Central memory CD8-positive, alpha-beta T cell (primary cell): ENCODE data around the gene CNTN4.

Experiments used
- ATAC-seq: fragments of 150-1000 bp; cut with Tn5 transposase; replicated peaks from 2 replicates; pipeline ENCODE4 v1.10.0; 2022; ENCODE audit warnings: mild to moderate bottlenecking, moderate FRiP score, moderate number of reproducible peaks; ENCODE audit not compliant: poor library complexity, severe bottlenecking; ENCODE audit errors: extremely low read depth
- DNase-seq, 2 donors: peaks; one replicate each; pipeline ENCODE4 v3.0.0; 2021; ENCODE audit warnings: low spot score in 2 of 2
- H3K27ac Mint-ChIP-seq: one replicate; pipeline ENCODE4 v1.8.0; 2022; ENCODE audit warnings: low read depth, mild to moderate bottlenecking, moderate library complexity, mixed read lengths
- H3K27me3 Mint-ChIP-seq: one replicate; pipeline ENCODE4 v1.8.0; 2022; ENCODE audit warnings: mixed read lengths
- H3K36me3 Mint-ChIP-seq: one replicate; pipeline ENCODE4 v1.8.0; 2022; ENCODE audit warnings: mild to moderate bottlenecking, moderate library complexity, mixed read lengths; ENCODE audit not compliant: insufficient read depth
- H3K4me1 Mint-ChIP-seq: one replicate; pipeline ENCODE4 v1.8.0; 2022; ENCODE audit warnings: mixed read lengths
- H3K4me3 Mint-ChIP-seq: one replicate; pipeline ENCODE4 v1.8.0; 2022; ENCODE audit warnings: mild to moderate bottlenecking, moderate library complexity, mixed read lengths
- H3K9me3 Mint-ChIP-seq: one replicate; pipeline ENCODE4 v1.8.0; 2022; ENCODE audit warnings: mixed read lengths

Gene CNTN4

GRCh38 chr3:2377281-2377680, 278.6 kb downstream of the CNTN4 start:
- H3K27ac Mint-ChIP-seq, result no peak overlapping the region
- DNase-seq (no peak), ATAC-seq (no peak)
- H3K4me3 Mint-ChIP-seq, result no peak overlapping the region
- H3K4me1 Mint-ChIP-seq, result no peaks in the 10 kb centered on the region
- H3K27me3 Mint-ChIP-seq, result no peaks in the 10 kb centered on the region
- H3K36me3 Mint-ChIP-seq, result no peaks in the 10 kb centered on the region
- H3K9me3 Mint-ChIP-seq, result peaks cover 4% of the 10 kb centered on the region

DNA sequence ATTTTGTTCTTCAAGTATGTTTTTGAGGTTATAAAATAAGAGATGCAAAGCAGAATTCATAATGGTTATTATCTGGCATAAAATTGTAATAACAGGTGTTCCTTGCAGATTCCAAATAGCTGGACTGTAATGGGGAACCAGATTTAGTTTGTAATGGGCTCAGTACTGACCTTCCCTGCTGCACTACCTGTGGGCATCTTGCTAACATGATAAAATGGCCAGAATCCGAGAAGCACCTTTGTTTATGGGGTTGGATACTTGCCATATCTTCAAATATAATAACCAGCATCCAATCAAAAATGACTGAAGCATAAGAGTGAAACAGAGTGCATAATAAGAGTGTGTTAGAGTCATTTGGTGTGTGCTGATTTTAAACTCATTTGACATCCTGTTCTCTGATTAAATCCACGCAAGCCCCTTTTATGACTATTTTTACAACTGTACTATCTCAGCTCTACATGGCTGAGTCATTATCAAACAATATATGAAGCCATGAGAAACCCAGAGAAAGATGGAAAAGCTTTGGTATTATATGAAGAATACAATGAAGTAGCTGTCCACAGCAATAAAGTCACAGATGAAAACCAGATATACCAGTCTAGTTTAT, 292.4 kb downstream of the CNTN4 start:
- no peaks in the 10 kb centered on the region for H3K4me1 Mint-ChIP-seq

GRCh38 chr3:2391896-2392295, 293.2 kb downstream of the CNTN4 start:
- ATAC-seq, result no peak
- Mint-ChIP-seq H3K4me1 (no peaks in the 10 kb centered on the region), H3K36me3 (peaks cover 3% of the 10 kb centered on the region), H3K27ac (no peak overlapping the region), H3K27me3 (no peaks in the 10 kb centered on the region), H3K9me3 (peaks cover 10% of the 10 kb centered on the region), H3K4me3 (no peak overlapping the region)
- no peak for DNase-seq

More for the DNA sequence above, 292.4 kb downstream of the CNTN4 start:
- Mint-ChIP-seq H3K27me3 (no peaks in the 10 kb centered on the region), H3K9me3 (peaks cover 10% of the 10 kb centered on the region), H3K27ac (no peak overlapping the region), H3K4me3 (no peak overlapping the region), H3K36me3 (peaks cover 3% of the 10 kb centered on the region)
- ATAC-seq (no peak), DNase-seq (no peak)

DNA sequence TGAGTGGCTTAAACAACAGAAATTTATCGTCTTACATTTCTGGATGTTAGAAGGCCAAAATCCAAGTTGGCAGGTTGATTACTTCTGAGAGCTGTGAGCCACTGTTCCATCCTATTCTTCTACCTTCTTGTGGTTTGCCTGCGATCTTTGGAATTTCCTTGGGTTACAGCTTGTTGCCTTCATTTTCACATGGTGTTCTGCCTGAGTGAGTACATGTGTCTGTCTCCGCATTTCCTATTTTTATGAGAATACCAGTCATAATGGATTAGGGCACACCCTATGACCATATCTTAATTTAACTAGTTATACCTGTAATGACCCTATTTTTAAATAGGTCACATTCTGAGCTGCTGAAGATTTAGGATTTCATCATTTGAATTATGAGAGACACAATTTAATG, 294.3 kb downstream of the CNTN4 start:
- ATAC-seq, result no peak
- Mint-ChIP-seq H3K9me3 (peaks cover 10% of the 10 kb centered on the region), H3K36me3 (peaks cover 3% of the 10 kb centered on the region)

DNA sequence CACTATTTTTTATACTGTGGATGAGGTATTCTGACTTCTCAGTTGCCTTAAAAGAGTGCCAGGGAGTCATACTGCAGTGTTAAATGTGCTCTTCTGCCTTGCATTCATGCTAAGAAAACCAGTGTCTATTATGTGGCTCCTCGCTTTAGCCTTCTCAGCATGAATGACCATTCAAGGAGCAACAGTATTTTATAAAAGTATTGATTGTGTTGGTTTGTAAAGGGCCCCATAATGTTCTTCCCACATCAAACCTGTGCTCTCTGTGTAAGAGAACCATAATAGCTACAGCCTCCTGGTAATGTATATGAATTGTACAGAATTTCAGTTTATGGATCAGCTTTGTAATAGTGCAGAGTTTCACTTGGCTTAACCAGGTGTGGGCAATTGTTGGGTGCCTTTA, 316.4 kb downstream of the CNTN4 start:
- H3K4me1 Mint-ChIP-seq, result no peaks in the 10 kb centered on the region
- H3K27me3 Mint-ChIP-seq, result no peaks in the 10 kb centered on the region
- DNase-seq (no peak), ATAC-seq (no peak)
- H3K9me3 Mint-ChIP-seq, result no peaks in the 10 kb centered on the region
- H3K27ac Mint-ChIP-seq, result no peak overlapping the region
- H3K4me3 Mint-ChIP-seq, result no peak overlapping the region
- H3K36me3 Mint-ChIP-seq, result no peaks in the 10 kb centered on the region

More for the DNA sequence above, 294.3 kb downstream of the CNTN4 start:
- Mint-ChIP-seq H3K27me3 (no peaks in the 10 kb centered on the region), H3K27ac (no peak overlapping the region), H3K4me3 (no peak overlapping the region), H3K4me1 (no peaks in the 10 kb centered on the region)
- no peak for DNase-seq

- no peak overlapping the region for H3K27ac Mint-ChIP-seq
- H3K36me3 Mint-ChIP-seq, result no peaks in the 10 kb centered on the region
- DNase-seq (no peak), ATAC-seq (no peak)
- H3K9me3 Mint-ChIP-seq, result peaks cover 5% of the 10 kb centered on the region
- H3K27me3 Mint-ChIP-seq, result no peaks in the 10 kb centered on the region
- no peaks in the 10 kb centered on the region for H3K4me1 Mint-ChIP-seq
- H3K4me3 Mint-ChIP-seq, result no peak overlapping the region
Observed at GRCh38 chr3:2420919-2421318, 322.3 kb downstream of the CNTN4 start.

- Mint-ChIP-seq H3K9me3 (peaks cover 5% of the 10 kb centered on the region), H3K27me3 (no peaks in the 10 kb centered on the region), H3K36me3 (no peaks in the 10 kb centered on the region), H3K4me1 (no peaks in the 10 kb centered on the region), H3K4me3 (no peak overlapping the region), H3K27ac (no peak overlapping the region)
- ATAC-seq, result no peak
- DNase-seq, result no peak
Observed at GRCh38 chr3:2423143-2423542, 324.5 kb downstream of the CNTN4 start.

DNA sequence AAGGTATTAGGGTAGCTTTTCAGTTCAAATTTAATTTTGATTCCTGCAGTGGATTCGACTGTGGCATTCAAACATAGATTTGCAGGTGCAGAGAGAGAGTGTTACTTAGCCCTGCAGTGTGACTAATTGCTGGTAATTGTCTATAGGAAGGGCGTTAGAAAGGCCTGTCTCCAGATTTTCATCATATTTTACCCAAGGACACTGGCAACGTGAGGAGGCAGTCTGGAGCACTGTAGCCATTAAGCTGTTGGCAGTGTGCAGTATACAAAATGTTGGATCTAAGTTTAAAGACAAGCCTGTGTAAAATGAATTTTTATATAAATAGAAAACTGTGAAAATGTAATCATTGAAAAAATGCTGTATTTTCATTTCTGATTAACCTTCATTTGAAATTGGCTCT, 342.9 kb downstream of the CNTN4 start:
- H3K27ac Mint-ChIP-seq, result no peak overlapping the region
- DNase-seq (no peak), ATAC-seq (no peak)
- H3K4me1 Mint-ChIP-seq, result no peaks in the 10 kb centered on the region
- no peak overlapping the region for H3K4me3 Mint-ChIP-seq
- H3K36me3 Mint-ChIP-seq, result no peaks in the 10 kb centered on the region
- no peaks in the 10 kb centered on the region for H3K27me3 Mint-ChIP-seq
- peaks cover 15% of the 10 kb centered on the region for H3K9me3 Mint-ChIP-seq

DNA sequence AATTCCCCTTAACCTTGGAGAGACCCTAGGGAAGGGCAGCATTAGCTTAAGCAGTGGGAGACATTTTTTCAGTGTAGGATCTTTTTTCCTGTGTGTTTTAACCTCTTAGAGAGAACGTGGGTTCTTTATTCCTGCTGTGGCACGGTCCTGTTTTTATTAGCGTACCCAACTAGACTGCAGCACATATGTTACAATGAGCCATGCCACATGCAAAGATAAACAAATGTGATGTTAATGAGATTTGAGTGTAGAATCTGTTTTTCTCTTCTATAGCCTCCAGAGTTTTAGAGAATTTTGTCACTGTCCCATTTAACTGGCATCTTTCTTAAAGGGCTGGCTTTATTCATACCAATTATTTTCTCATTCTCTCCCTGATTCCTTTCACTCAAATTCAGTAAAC, 347.5 kb downstream of the CNTN4 start:
- Mint-ChIP-seq H3K9me3 (peaks cover 9% of the 10 kb centered on the region), H3K4me3 (no peak overlapping the region), H3K4me1 (no peaks in the 10 kb centered on the region), H3K27me3 (no peaks in the 10 kb centered on the region), H3K36me3 (no peaks in the 10 kb centered on the region), H3K27ac (no peak overlapping the region)
- no peak for DNase-seq
- no peak for ATAC-seq

- no peak for DNase-seq
- no peak overlapping the region for H3K27ac Mint-ChIP-seq
- H3K36me3 Mint-ChIP-seq, result no peaks in the 10 kb centered on the region
- ATAC-seq, result no peak
- no peaks in the 10 kb centered on the region for H3K27me3 Mint-ChIP-seq
- H3K4me3 Mint-ChIP-seq, result no peak overlapping the region
- H3K4me1 Mint-ChIP-seq, result no peaks in the 10 kb centered on the region
- no peaks in the 10 kb centered on the region for H3K9me3 Mint-ChIP-seq
Observed at GRCh38 chr3:2452249-2452648, 353.6 kb downstream of the CNTN4 start.

DNA sequence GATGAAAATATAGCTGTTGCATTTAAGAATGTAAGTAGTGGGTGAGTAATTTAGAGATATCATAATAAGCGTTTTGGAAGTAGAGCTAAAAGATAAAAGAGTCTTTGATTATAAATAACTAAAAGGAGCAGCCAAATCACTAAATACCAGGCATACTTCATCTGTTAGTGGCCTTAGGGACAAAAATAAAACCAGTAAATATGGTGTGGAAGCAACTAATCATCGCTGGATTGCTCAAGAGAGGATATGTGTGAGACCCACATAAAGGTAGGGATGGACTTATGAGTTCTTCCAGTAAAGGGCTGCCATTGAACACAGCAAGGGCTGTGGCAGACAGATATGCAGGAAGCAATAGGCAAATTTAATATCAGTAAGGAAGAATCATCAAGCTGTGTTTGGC, 356.2 kb downstream of the CNTN4 start:
- H3K27ac Mint-ChIP-seq, result no peak overlapping the region
- no peak overlapping the region for H3K4me3 Mint-ChIP-seq
- no peaks in the 10 kb centered on the region for H3K9me3 Mint-ChIP-seq
- no peaks in the 10 kb centered on the region for H3K27me3 Mint-ChIP-seq
- no peaks in the 10 kb centered on the region for H3K4me1 Mint-ChIP-seq
- DNase-seq (no peak), ATAC-seq (no peak)
- H3K36me3 Mint-ChIP-seq, result no peaks in the 10 kb centered on the region

GRCh38 chr3:2456788-2457187, 358.1 kb downstream of the CNTN4 start:
- H3K27ac Mint-ChIP-seq, result no peak overlapping the region
- no peaks in the 10 kb centered on the region for H3K27me3 Mint-ChIP-seq
- H3K4me1 Mint-ChIP-seq, result no peaks in the 10 kb centered on the region
- H3K4me3 Mint-ChIP-seq, result no peak overlapping the region
- no peaks in the 10 kb centered on the region for H3K9me3 Mint-ChIP-seq
- ATAC-seq, result no peak
- DNase-seq, result no peak
- H3K36me3 Mint-ChIP-seq, result no peaks in the 10 kb centered on the region

- Mint-ChIP-seq H3K4me1 (no peaks in the 10 kb centered on the region), H3K4me3 (no peak overlapping the region), H3K36me3 (no peaks in the 10 kb centered on the region), H3K9me3 (no peaks in the 10 kb centered on the region), H3K27me3 (no peaks in the 10 kb centered on the region), H3K27ac (no peak overlapping the region)
- ATAC-seq (no peak), DNase-seq (no peak)
Observed at GRCh38 chr3:2458816-2459215, 360.1 kb downstream of the CNTN4 start.

- no peak overlapping the region for H3K4me3 Mint-ChIP-seq
- H3K36me3 Mint-ChIP-seq, result no peaks in the 10 kb centered on the region
- no peak for ATAC-seq
- no peaks in the 10 kb centered on the region for H3K4me1 Mint-ChIP-seq
- H3K27ac Mint-ChIP-seq, result no peak overlapping the region
- H3K27me3 Mint-ChIP-seq, result no peaks in the 10 kb centered on the region
- peaks cover 6% of the 10 kb centered on the region for H3K9me3 Mint-ChIP-seq
- no peak for DNase-seq
Observed at GRCh38 chr3:2465842-2466241, 367.2 kb downstream of the CNTN4 start.
